Thoracic aorta (tissue), 2 donors: ENCODE data around the gene PDGFC. TPM values are rescaled to one million over a fixed set of nuclear protein-coding genes. Genes with fewer than 3 reads are reported as not detected.

ENCODE experiments used
- ATAC-seq: fragments of 150-250 bp; one replicate; pipeline ENCODE4 v1.8.0; 2017; ENCODE audit warnings: low read depth; ENCODE audit not compliant: insufficient number of reproducible peaks, low FRiP score
- DNase-seq: peaks from one replicate; pipeline ENCODE4 v3.0.0-alpha.2; 2020; ENCODE audit warnings: low spot score
- H3K27ac ChIP-seq, 2 donors: fragments of 200-600 bp; sonication (generic); 1 replicate in 1 of 2; 2 replicates in 1 of 2; pipeline ENCODE4 v1.5.1; 2016; ENCODE audit warnings: mild to moderate bottlenecking in 2 of 2, moderate library complexity in 2 of 2
- H3K27me3 ChIP-seq: fragments of 200-600 bp; sonication (generic); replicated peaks from 2 replicates; pipeline ENCODE4 v1.6.0; 2016; ENCODE audit warnings: mild to moderate bottlenecking; ENCODE audit not compliant: insufficient read depth
- H3K36me3 ChIP-seq: fragments of 200-600 bp; sonication (generic); one replicate; pipeline ENCODE4 v1.5.1; 2016
- H3K4me1 ChIP-seq, 2 donors: fragments of 200-600 bp; sonication (generic); 1 replicate in 1 of 2; 2 replicates in 1 of 2; pipeline versions ENCODE4 v1.5.1 to v1.6.0; 2016; ENCODE audit warnings: low read depth in 2 of 2, mild to moderate bottlenecking in 1 of 2; ENCODE audit not compliant: control insufficient read depth in 1 of 2
- H3K4me3 ChIP-seq: fragments of 200-600 bp; sonication (generic); 2 replicates; pipeline ENCODE4 v1.5.1; 2016; ENCODE audit warnings: mild to moderate bottlenecking
- H3K9me3 ChIP-seq: fragments of 200-600 bp; sonication (generic); 2 replicates; pipeline ENCODE4 v1.5.1; 2016
- total RNA-seq, 2 donors: library from RNA; depleted of rRNA; stranded (reverse); fragments of >200 nt; gene quantifications; one replicate each; pipeline versions ENCODE4 v1.1.0 to v1.2.3, GENCODE V29; 2016
- TF ChIP-seq, protein P1 (sequence below): fragments of 200-600 bp; sonication (generic); IDR thresholded peaks from one replicate; pipeline ENCODE4 v1.5.1; 2019; ENCODE audit warnings: antibody characterized with exemption

Gene PDGFC
- total RNA-seq, 2 donors from 2014 or later, result 31.4 to 32.8 TPM

DNA sequence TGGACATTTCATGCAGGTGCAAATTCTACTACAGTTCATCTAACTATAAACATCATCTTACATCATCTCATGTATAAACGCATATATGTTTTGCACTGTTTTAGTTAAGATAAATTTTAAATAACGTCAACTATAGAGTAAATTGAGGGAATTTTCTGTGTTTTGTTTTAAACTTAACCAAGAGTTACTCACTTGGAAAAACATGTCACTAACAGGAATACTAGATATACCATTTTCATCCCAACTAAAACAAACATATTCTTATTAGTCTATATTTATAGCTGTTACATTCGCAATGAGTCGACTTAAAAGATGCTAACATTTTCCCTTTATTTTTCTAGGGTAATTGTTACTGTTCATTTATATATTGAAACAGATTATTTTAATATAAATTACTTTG lies 159.6 kb downstream of the PDGFC start:
- Histone ChIP-seq H3K4me3 (no peak overlapping the region), H3K27ac (no peak overlapping the region), H3K4me1 (peaks cover 0 to 6% of the 10 kb centered on the region in 2 donors), H3K9me3 (no peaks in the 10 kb centered on the region), H3K36me3 (no peaks in the 10 kb centered on the region), H3K27me3 (no peaks in the 10 kb centered on the region)
- ATAC-seq, result no peak
- DNase-seq, result no peak
- TF ChIP-seq, protein P1, sequence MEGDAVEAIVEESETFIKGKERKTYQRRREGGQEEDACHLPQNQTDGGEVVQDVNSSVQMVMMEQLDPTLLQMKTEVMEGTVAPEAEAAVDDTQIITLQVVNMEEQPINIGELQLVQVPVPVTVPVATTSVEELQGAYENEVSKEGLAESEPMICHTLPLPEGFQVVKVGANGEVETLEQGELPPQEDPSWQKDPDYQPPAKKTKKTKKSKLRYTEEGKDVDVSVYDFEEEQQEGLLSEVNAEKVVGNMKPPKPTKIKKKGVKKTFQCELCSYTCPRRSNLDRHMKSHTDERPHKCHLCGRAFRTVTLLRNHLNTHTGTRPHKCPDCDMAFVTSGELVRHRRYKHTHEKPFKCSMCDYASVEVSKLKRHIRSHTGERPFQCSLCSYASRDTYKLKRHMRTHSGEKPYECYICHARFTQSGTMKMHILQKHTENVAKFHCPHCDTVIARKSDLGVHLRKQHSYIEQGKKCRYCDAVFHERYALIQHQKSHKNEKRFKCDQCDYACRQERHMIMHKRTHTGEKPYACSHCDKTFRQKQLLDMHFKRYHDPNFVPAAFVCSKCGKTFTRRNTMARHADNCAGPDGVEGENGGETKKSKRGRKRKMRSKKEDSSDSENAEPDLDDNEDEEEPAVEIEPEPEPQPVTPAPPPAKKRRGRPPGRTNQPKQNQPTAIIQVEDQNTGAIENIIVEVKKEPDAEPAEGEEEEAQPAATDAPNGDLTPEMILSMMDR, result no peak

DNA sequence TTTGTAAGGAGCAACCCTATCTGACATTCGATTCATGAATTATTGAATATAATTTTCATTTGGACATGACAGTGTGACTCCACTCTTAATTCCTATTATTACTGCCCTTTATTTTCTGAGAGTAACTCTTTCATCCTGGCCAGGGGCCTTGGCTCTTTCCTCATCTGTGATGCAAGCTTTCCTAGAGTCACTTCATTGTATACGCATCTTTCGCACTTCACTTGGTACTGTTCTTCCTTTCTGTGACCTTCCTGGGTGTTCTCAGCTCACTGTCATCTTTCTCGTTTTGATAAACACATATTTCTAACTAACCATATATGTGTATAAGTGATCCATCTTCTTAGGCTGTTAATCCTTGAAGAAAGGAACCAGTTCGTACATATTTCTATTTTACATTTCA lies 160.3 kb downstream of the PDGFC start:
- ATAC-seq (no peak), DNase-seq (no peak)
- Histone ChIP-seq H3K27me3 (no peaks in the 10 kb centered on the region), H3K4me1 (peaks cover 5 to 13% of the 10 kb centered on the region in 2 donors), H3K36me3 (no peaks in the 10 kb centered on the region), H3K27ac (no peak overlapping the region), H3K9me3 (no peaks in the 10 kb centered on the region), H3K4me3 (no peak overlapping the region)
- TF ChIP-seq, protein P1, result no peak

DNA sequence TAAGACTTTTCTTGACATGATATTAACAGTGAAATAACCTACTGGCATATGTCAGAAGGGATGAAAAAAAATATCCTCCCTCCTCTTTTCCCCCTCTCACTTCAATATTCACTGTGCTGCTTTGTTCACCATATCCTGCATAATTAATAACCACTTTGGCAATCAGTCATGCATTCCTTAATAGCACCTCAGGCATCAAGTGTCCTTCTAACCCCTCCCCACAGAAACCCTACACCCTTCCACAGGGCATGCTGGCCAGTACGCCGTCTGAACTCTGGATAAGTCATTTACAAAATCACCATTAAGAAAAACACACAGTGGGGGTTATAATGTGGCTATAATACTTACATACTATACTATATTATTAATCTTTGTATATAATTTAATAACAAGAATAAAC lies 165.9 kb downstream of the PDGFC start:
- no peak overlapping the region for H3K4me3 ChIP-seq
- no peaks in the 10 kb centered on the region for H3K36me3 ChIP-seq
- TF ChIP-seq, protein P1, result no peak
- H3K27me3 ChIP-seq, result no peaks in the 10 kb centered on the region
- H3K4me1 ChIP-seq, result peaks cover 5 to 11% of the 10 kb centered on the region in 2 donors
- DNase-seq (no peak), ATAC-seq (no peak)
- H3K27ac ChIP-seq, result no peak overlapping the region
- H3K9me3 ChIP-seq, result no peaks in the 10 kb centered on the region

DNA sequence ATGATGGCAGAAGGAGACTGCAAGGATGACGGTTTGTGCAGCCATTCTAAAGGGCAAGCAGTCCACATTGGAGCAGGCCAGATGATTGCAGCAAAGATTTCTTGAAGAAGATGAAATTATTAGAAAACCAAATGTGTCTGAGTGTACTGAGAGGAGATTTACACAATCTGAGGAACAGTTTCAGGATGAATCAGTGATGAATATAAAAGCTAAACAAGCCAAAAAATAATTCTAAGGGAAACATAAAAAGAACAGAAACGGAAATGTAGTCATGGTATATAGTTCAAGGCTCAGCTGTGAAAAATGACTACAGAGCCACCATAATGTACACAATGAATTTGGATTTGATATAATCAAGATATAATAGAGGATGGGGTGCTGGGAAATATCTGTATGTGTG lies 168.5 kb downstream of the PDGFC start:
- DNase-seq, result no peak
- TF ChIP-seq, protein P1, result no peak

DNA sequence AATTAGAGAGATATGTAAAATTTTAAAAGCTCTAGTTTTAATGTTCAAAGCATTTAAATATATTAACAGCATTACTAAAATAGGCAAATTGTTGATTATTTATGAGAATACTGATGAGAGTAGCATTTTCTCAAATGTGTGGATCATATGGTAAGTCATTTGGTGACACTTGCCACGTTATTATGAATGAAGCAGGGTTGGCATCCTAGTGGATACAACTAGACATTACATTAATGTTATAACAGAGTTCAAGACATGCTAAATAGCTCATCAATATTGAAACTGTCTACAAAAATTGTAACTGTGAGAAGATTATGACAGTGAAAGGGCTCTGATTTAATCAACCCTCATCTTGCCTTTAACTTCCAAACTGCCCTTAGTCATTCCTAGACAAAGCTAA lies 171.1 kb downstream of the PDGFC start:
- Histone ChIP-seq H3K27ac (no peak overlapping the region), H3K4me3 (no peak overlapping the region), H3K9me3 (no peaks in the 10 kb centered on the region), H3K4me1 (peaks cover 8 to 9% of the 10 kb centered on the region in 2 donors), H3K27me3 (no peaks in the 10 kb centered on the region), H3K36me3 (no peaks in the 10 kb centered on the region)
- TF ChIP-seq, protein P1, result no peak
- DNase-seq, result no peak
- ATAC-seq, result no peak

More for the DNA sequence above, 168.5 kb downstream of the PDGFC start:
- no peak overlapping the region for H3K27ac ChIP-seq
- no peak for ATAC-seq
- no peaks in the 10 kb centered on the region for H3K27me3 ChIP-seq
- no peak overlapping the region for H3K4me3 ChIP-seq
- peaks cover 13 to 19% of the 10 kb centered on the region in 2 donors for H3K4me1 ChIP-seq
- H3K9me3 ChIP-seq, result no peaks in the 10 kb centered on the region
- H3K36me3 ChIP-seq, result no peaks in the 10 kb centered on the region
